ENCODE results near the gene HYOU1. TPM values are rescaled to one million over a fixed set of nuclear protein-coding genes. Genes with fewer than 3 reads are reported as not detected.

The HYOU1 gene
- total and polyA plus RNA-seq, 2 of the 8 experiments (the other 6 are each of a cell fraction or from before 2014, with no cell fraction given), result 239 to 295 TPM

- TF ChIP-seq PHF8 (conservative IDR thresholded peaks at IDR 0.05; ENCODE audit: low read depth, low read length), result peak; percentile 99
- TF ChIP-seq MAFK (IDR thresholded peaks at IDR 0.05; ENCODE audit: low read depth, low read length), result no peak
- TF ChIP-seq BACH1 (IDR thresholded peaks at IDR 0.05; ENCODE audit: low read length), result no peak
- TF ChIP-seq YY1 (IDR thresholded peaks at IDR 0.05; ENCODE audit: low read depth, low read length), result no peak
- TF ChIP-seq KDM1A (IDR thresholded peaks at IDR 0.05; ENCODE audit: borderline replicate concordance, low read length), result no peak
- no peak for TF ChIP-seq ATF2 (IDR thresholded peaks at IDR 0.05; ENCODE audit: low read length)
Measured at GRCh38 chr11:119095066-119095880, 38.3 kb upstream of the HYOU1 start (continued).

All from H1 (cell line).